K562 (cell line): ENCODE data around the gene USP49. TPM values are rescaled to one million over a fixed set of nuclear protein-coding genes. Genes with fewer than 3 reads are reported as not detected.
A peak's percentile ranks its signal among the peaks of the same experiment; 100 is the strongest.

Experiments
- CREB1 ChIP-seq, 2 experiments: sonication (generic) in 1 of 2; formaldehyde crosslinking in 1 of 2; IDR thresholded peaks; 2 replicates each; pipeline versions ENCODE4 v1.6.1 to v1.8.0; 2012 to 2022; ENCODE audit warnings: inconsistent platforms in 1 of 2, mild to moderate bottlenecking in 1 of 2, missing genetic modification reagents in 1 of 2, moderate library complexity in 1 of 2
- EZH2 ChIP-seq: IDR thresholded peaks from 2 replicates; pipeline ENCODE4 v1.6.1; 2012; ENCODE audit warnings: low read depth, mild to moderate bottlenecking, inconsistent platforms, low read length, borderline replicate concordance
- FOXK2 ChIP-seq, 2 experiments: fragments of 450-650 bp; IDR thresholded peaks in 1 of 2; conservative IDR thresholded peaks in 1 of 2; 2 replicates each; pipeline ENCODE4 v1.6.1; 2016; ENCODE audit warnings: low read depth in 2 of 2, mild to moderate bottlenecking in 1 of 2
- FOXM1 ChIP-seq, 2 experiments: fragments of 450-650 bp in 1 of 2; sonication (generic) in 1 of 2; formaldehyde crosslinking in 1 of 2; IDR thresholded peaks; 2 replicates each; pipeline versions ENCODE4 v1.6.1 to v1.9.0; 2017 to 2022; ENCODE audit warnings: low read depth in 2 of 2, mild to moderate bottlenecking in 2 of 2, missing genetic modification reagents in 1 of 2, moderate library complexity in 1 of 2
- HNRNPLL ChIP-seq: fragments of 200-400 bp; formaldehyde crosslinking; IDR thresholded peaks from 2 replicates; pipeline ENCODE4 v1.6.1; 2017; ENCODE audit warnings: low read length, low read depth, mild to moderate bottlenecking; ENCODE audit not compliant: poor library complexity, severe bottlenecking
- KHSRP ChIP-seq: fragments of 450-650 bp; IDR thresholded peaks from 2 replicates; pipeline ENCODE4 v1.6.1; 2017
- MCM5 ChIP-seq: fragments of 450-650 bp; IDR thresholded peaks from 2 replicates; pipeline ENCODE4 v1.6.1; 2016; ENCODE audit warnings: low read depth
- MNT ChIP-seq, 2 experiments: fragments of 450-650 bp; conservative IDR thresholded peaks; 2 replicates each; pipeline ENCODE4 v1.6.1; 2017; ENCODE audit warnings: mild to moderate bottlenecking in 2 of 2, moderate library complexity in 2 of 2
- MXD1 ChIP-seq: fragments of 250-450 bp; sonication (Bioruptor Pico); IDR thresholded peaks from 2 replicates; pipeline ENCODE4 v1.8.0; 2021; ENCODE audit warnings: borderline replicate concordance, mild to moderate bottlenecking, moderate library complexity; ENCODE audit not compliant: poor library complexity, severe bottlenecking
- PHF8 ChIP-seq: fragments of 200-600 bp; sonication (generic); IDR thresholded peaks from 2 replicates; pipeline ENCODE4 v1.6.1; 2012; ENCODE audit warnings: mixed run types, mild to moderate bottlenecking, inconsistent platforms, low read length, moderate library complexity, borderline replicate concordance
- POLR3A ChIP-seq: IDR thresholded peaks from 2 replicates; pipeline ENCODE4 v1.6.1; 2011; ENCODE audit warnings: borderline replicate concordance, mild to moderate bottlenecking, moderate library complexity; ENCODE audit not compliant: insufficient read length, insufficient read depth; ENCODE audit errors: extremely low read depth
- PRPF4 ChIP-seq: fragments of 200-400 bp; formaldehyde crosslinking; IDR thresholded peaks from one replicate; pipeline ENCODE4 v1.6.1; 2017; ENCODE audit warnings: low read length, low read depth, mild to moderate bottlenecking; ENCODE audit not compliant: insufficient read depth, poor library complexity, severe bottlenecking
- SIN3A ChIP-seq, 2 experiments: fragments of 150-350 bp in 1 of 2; IDR thresholded peaks; 2 replicates each; pipeline ENCODE4 v1.6.1; 2011 to 2016; ENCODE audit warnings: borderline replicate concordance in 2 of 2, low read depth in 2 of 2, low read length in 2 of 2, mild to moderate bottlenecking in 2 of 2, moderate library complexity in 2 of 2; ENCODE audit not compliant: control insufficient read depth in 1 of 2
- ZBTB7A ChIP-seq: IDR thresholded peaks from 2 replicates; pipeline ENCODE4 v1.6.1; 2011; ENCODE audit warnings: low read depth, mild to moderate bottlenecking, low read length, moderate library complexity, borderline replicate concordance; ENCODE audit not compliant: control insufficient read depth
- ZC3H11A ChIP-seq: IDR thresholded peaks from 2 replicates; pipeline ENCODE4 v1.6.1; 2012; ENCODE audit warnings: low read depth, low read length, improper control_type of control experiment
- ZFPM2 ChIP-seq: fragments of 250-450 bp; sonication (Bioruptor Pico); IDR thresholded peaks from 2 replicates; pipeline ENCODE4 v1.5.1; 2022; ENCODE audit warnings: mild to moderate bottlenecking
- ZNF134 ChIP-seq: fragments of 250-450 bp; sonication (Bioruptor Pico); conservative IDR thresholded peaks from 2 replicates; pipeline ENCODE4 v1.4.0; 2020
- ZNF175 ChIP-seq: fragments of 200-800 bp; sonication (Bioruptor generic); IDR thresholded peaks from 2 replicates; pipeline ENCODE4 v1.6.1; 2016; ENCODE audit warnings: low read depth, mild to moderate bottlenecking, missing genetic modification characterization, missing compliant biosample characterization
- ZNF395 ChIP-seq: fragments of 200-800 bp; sonication (Bioruptor generic); IDR thresholded peaks from 2 replicates; pipeline ENCODE4 v1.6.1; 2017; ENCODE audit warnings: missing genetic modification characterization, missing compliant biosample characterization
- ZNF444 ChIP-seq: fragments of 250-450 bp; sonication (Bioruptor Pico); IDR thresholded peaks from 2 replicates; pipeline ENCODE4 v1.4.0; 2020; ENCODE audit warnings: mild to moderate bottlenecking, moderate library complexity
- ZNF551 ChIP-seq: fragments of 250-450 bp; sonication (Bioruptor Pico); IDR thresholded peaks from 2 replicates; pipeline ENCODE4 v1.5.0; 2021; ENCODE audit warnings: mild to moderate bottlenecking, moderate library complexity
- ZNF584 ChIP-seq: fragments of 200-800 bp; sonication (Bioruptor generic); IDR thresholded peaks from 2 replicates; pipeline ENCODE4 v1.6.1; 2016; ENCODE audit warnings: low read depth, mild to moderate bottlenecking, missing genetic modification characterization, missing compliant biosample characterization
- ZNF778 ChIP-seq: fragments of 450-650 bp; formaldehyde crosslinking; IDR thresholded peaks from 2 replicates; pipeline ENCODE4 v1.4.0; 2020; ENCODE audit warnings: mild to moderate bottlenecking, moderate library complexity
- polyA plus RNA-seq, 8 experiments: library from polyadenylated mRNA; depleted of rRNA in 4 of 8; stranded (reverse) in 5 of 8; unstranded in 3 of 8; fragments of >200 nt; fragmentation: Nextera tagmentation in 2 of 8; fragmentation: Illumina TruSeq in 1 of 8; extraction: Ambion mirVana in 2 of 8; extraction: Trizol in 1 of 8; gene quantifications; 2 replicates each; pipeline versions ENCODE4 v1.2.1 to v1.2.3, GENCODE V29; 2011 to 2014; ENCODE audit warnings: inconsistent platforms in 1 of 8, missing spikeins in 1 of 8
- total RNA-seq, 7 experiments: library from RNA; depleted of rRNA in 6 of 7; stranded (reverse); fragments of >200 nt in 6 of 7; fragmentation: Illumina TruSeq in 2 of 7; extraction: Trizol in 2 of 7; gene quantifications; 2 replicates each; pipeline versions ENCODE4 v1.2.1 to v1.2.3, GENCODE V29; 2011 to 2021; ENCODE audit warnings: low replicate concordance in 1 of 7

USP49 gene
- total and polyA plus RNA-seq, 9 of the 15 experiments (the other 6 are each of a cell fraction or from before 2014, with no cell fraction given), result 1.0 to 9.9 (median 6.5) TPM

DNA sequence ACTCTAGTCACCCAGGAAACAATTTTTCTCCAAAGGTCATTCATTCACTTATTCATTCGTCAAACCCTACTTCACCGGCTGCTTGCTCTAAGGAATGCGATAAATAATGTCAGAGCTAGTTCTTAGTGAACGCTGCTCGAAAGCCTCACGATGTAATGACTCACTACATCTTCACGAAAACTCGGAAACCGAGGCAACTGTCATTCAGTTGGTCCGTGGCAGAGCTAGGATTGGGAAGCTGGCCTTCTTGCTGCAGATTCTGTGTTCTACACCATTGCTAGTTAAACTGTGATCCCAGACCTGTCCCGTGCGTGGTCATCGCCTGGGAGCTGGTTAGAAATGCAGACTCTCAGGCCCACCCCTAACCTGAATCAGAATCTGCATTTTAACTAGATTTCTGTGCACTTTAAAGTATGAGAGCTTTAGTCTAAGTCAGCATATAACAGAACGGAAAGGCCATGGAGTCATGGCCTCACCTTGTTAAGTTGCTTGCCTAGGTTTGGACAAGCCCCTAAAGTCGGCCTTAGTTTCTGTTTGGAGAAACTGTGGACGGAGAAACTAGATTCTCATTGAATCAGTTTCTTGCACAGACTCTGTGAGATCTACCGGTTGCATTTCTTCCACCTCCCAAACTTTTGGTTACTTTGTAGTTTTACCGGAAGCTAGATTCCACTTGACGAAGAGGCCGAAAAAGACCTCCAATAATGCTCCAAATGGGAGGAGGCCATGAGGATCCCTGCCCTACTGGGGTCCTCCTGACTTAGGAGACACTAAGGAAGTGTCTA is 47.1 kb upstream of the USP49 start (continued):
- peak; percentile 82 for TF ChIP-seq ZNF395 (CRISPR knock-in tag)
- TF ChIP-seq MNT (conservative IDR thresholded peaks at IDR 0.05), result no peak; a peak in 1 of 4 replicates
- TF ChIP-seq PRPF4, result no peak
- no peak for TF ChIP-seq SIN3A (IDR thresholded peaks at IDR 0.05; ENCODE audit: borderline replicate concordance in 2 of 2, control insufficient read depth in 1 of 2, low read depth in 2 of 2, low read length in 2 of 2)
- TF ChIP-seq ZNF584 (CRISPR knock-in tag), result no peak
- TF ChIP-seq FOXK2 (conservative IDR thresholded peaks at IDR 0.05 in 1 of 2, IDR thresholded peaks at IDR 0.05 in 1 of 2; ENCODE audit: low read depth in 2 of 2), result no peak
- TF ChIP-seq ZC3H11A, result no peak
- no peak; the same call in 1 of the 2 replicates for TF ChIP-seq ZNF134 (CRISPR knock-in tag)
- TF ChIP-seq ZNF551 (CRISPR knock-in tag), result no peak
- no peak for TF ChIP-seq EZH2
- no peak for TF ChIP-seq MCM5
- TF ChIP-seq ZNF175, result no peak; the same call in 1 of the 2 replicates
- TF ChIP-seq HNRNPLL, result no peak
- no peak for TF ChIP-seq CREB1 (IDR thresholded peaks at IDR 0.05)
- no peak for TF ChIP-seq CREB1 (CRISPR knock-in tag; IDR thresholded peaks at IDR 0.05)
- no peak for TF ChIP-seq ZBTB7A
- peak; percentile 36; the same call in 1 of the 2 replicates for TF ChIP-seq FOXM1 (IDR thresholded peaks at IDR 0.05; ENCODE audit: low read depth)
- TF ChIP-seq FOXM1 (CRISPR knock-in tag; IDR thresholded peaks at IDR 0.05; ENCODE audit: low read depth), result no peak
- TF ChIP-seq ZNF778 (CRISPR knock-in tag), result no peak
- no peak for TF ChIP-seq ZFPM2 (CRISPR knock-in tag)
- 0 out of 2 replicates have a peak, but pooled peaks have one; percentile 59 for TF ChIP-seq ZNF444 (CRISPR knock-in tag)
- TF ChIP-seq MXD1 (CRISPR knock-in tag), result no peak
- TF ChIP-seq PHF8, result no peak
- TF ChIP-seq KHSRP, result no peak
- no peak for TF ChIP-seq POLR3A
